Tibial artery (tissue), 4 donors: ENCODE measurements around the gene EFEMP1.
A peak's percentile ranks its signal among the peaks of the same experiment; 100 is the strongest.

Source experiments
- DNase-seq, 2 donors: peaks; one replicate each; pipeline ENCODE4 v3.0.0-alpha.2; 2019
- H3K27ac ChIP-seq, 2 donors: fragments of 200-600 bp; sonication (generic) in 1 of 2; 1 replicate in 1 of 2; 2 replicates in 1 of 2; pipeline ENCODE4 v1.5.1; 2018 to 2019; ENCODE audit warnings: mild to moderate bottlenecking in 1 of 2
- H3K27me3 ChIP-seq, 2 donors: fragments of 200-600 bp; sonication (generic) in 1 of 2; one replicate each; pipeline versions ENCODE4 v1.5.1 to v1.6.0; 2016 to 2019
- H3K36me3 ChIP-seq, 3 donors: fragments of 200-600 bp; sonication (generic) in 2 of 3; one replicate each; pipeline ENCODE4 v1.5.1; 2016 to 2019; ENCODE audit warnings: mild to moderate bottlenecking in 2 of 3
- H3K4me1 ChIP-seq, 4 donors: fragments of 200-600 bp; sonication (generic) in 2 of 4; 1 replicate in 3 of 4; 2 replicates in 1 of 4; pipeline ENCODE4 v1.5.1; 2016 to 2019
- H3K4me3 ChIP-seq, 2 donors: fragments of 200-600 bp; sonication (generic) in 1 of 2; 1 replicate in 1 of 2; 2 replicates in 1 of 2; pipeline ENCODE4 v1.5.1; 2018 to 2019; ENCODE audit warnings: mild to moderate bottlenecking in 2 of 2
- H3K9me3 ChIP-seq, 3 donors: fragments of 200-600 bp; sonication (generic) in 1 of 3; one replicate each; pipeline ENCODE4 v1.5.1; 2016 to 2019
- intact Hi-C: fragments of 100-400 bp; cut with DNase I; formaldehyde crosslinking; loops from one replicate; pipeline ENCODE4 v1.15.0; 2023; ENCODE audit warnings: low total_unique reads
- TF ChIP-seq, protein P1 (sequence below), 2 experiments: fragments of 200-600 bp in 1 of 2; fragments of 450-650 bp in 1 of 2; IDR thresholded peaks; one replicate each; pipeline ENCODE4 v1.5.1; 2017 to 2019; ENCODE audit warnings: antibody characterized with exemption in 2 of 2, mild to moderate bottlenecking in 1 of 2, moderate library complexity in 1 of 2

Gene EFEMP1

DNA sequence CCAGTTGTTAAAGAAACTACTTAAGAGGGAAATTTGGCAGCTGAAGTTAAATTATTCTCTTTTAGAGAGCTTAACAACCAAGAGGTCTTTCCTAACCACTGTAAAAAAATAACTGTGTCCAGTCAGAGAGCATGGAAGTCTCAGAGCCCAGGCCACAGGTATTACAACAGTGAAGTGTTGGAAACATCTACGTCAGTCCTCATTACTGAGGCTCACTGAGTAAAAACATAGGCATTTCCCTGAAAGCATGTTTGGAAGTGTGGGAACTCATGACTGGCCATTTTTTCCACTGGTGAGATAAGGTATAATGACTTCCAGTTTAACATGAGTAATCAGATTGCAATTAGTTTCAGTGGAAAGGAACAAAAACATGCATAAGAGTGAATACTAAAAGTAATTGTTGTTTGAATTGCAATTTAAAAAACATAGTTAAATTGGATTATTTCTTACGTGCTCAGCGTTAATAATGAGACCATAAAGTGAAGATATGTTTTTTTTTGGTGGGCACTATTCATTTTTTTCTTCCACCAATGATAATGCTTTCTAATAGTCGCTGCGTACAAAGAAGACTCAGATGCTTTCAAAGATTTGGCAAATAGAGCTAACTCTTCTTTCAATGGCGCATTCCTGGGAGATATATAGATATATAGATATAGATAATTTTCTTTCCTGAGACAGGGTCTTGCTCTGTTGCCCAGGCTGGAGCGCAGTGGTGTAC is 60.8 kb downstream of the EFEMP1 start:
- Histone ChIP-seq H3K36me3 (peaks cover 0 to 8% (median 3%) of the 10 kb centered on the region in 3 donors), H3K4me1 (peaks cover 0 to 71% (median 33%) of the 10 kb centered on the region in 4 donors), H3K9me3 (no peaks in the 10 kb centered on the region), H3K4me3 (no peak overlapping the region), H3K27me3 (no peaks in the 10 kb centered on the region), H3K27ac (peak overlapping the region; percentile 70 to 80)
- intact Hi-C loops: no loop called here
- TF ChIP-seq, protein P1, sequence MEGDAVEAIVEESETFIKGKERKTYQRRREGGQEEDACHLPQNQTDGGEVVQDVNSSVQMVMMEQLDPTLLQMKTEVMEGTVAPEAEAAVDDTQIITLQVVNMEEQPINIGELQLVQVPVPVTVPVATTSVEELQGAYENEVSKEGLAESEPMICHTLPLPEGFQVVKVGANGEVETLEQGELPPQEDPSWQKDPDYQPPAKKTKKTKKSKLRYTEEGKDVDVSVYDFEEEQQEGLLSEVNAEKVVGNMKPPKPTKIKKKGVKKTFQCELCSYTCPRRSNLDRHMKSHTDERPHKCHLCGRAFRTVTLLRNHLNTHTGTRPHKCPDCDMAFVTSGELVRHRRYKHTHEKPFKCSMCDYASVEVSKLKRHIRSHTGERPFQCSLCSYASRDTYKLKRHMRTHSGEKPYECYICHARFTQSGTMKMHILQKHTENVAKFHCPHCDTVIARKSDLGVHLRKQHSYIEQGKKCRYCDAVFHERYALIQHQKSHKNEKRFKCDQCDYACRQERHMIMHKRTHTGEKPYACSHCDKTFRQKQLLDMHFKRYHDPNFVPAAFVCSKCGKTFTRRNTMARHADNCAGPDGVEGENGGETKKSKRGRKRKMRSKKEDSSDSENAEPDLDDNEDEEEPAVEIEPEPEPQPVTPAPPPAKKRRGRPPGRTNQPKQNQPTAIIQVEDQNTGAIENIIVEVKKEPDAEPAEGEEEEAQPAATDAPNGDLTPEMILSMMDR (IDR thresholded peaks at IDR 0.05): no peak
- peak; percentile 79 to 81 for DNase-seq

DNA sequence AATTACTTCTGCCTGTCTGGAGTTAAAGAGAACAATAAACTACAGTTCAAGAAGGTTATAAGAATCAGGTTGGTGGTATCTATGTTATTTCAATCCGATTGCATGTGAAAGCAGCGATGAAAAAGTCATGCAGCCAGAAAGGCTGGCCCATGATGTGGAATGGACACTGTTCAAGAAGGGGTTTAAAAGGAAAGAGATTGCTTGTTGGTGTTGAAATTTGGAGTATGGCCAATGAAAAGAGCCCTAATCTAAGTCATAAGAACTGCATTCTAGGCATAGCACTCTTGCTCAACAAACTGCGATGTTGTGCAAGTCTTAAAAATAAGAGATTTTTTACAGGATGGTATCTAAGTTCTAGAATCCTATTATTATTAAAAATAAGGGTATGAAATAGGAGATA is 61.3 kb downstream of the EFEMP1 start:
- DNase-seq: peak; percentile 71 to 79
- Histone ChIP-seq H3K4me1 (peaks cover 0 to 72% (median 34%) of the 10 kb centered on the region in 4 donors), H3K4me3 (no peak overlapping the region), H3K27me3 (no peaks in the 10 kb centered on the region), H3K27ac (peak overlapping the region; percentile 70 to 80), H3K36me3 (peaks cover 0 to 8% (median 0%) of the 10 kb centered on the region in 3 donors), H3K9me3 (no peaks in the 10 kb centered on the region)
- intact Hi-C loops: no loop called here
- TF ChIP-seq, protein P1 (IDR thresholded peaks at IDR 0.05): no peak

DNA sequence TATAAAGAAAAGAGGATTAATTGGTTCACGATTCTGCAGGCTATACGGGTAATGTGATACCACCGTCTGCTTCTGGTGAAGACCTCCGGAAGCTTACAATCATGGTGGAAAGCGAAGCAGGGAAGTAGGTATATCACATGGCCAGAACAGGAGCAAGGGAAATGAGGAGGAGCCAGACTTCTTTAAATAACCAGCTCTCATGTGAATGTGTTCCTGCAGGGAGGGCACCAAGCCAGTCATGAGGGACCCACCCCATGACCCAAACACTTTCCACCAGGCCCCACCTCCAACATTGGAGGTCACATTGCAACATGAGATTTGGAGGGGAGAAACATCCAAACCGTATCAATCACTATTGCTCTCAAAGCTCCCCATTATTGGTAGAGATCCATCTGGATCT is 61.8 kb downstream of the EFEMP1 start:
- TF ChIP-seq, protein P1 (IDR thresholded peaks at IDR 0.05): no peak
- Histone ChIP-seq H3K4me1 (peaks cover 0 to 77% (median 39%) of the 10 kb centered on the region in 4 donors), H3K4me3 (no peak overlapping the region), H3K9me3 (no peaks in the 10 kb centered on the region), H3K27me3 (no peaks in the 10 kb centered on the region), H3K36me3 (peaks cover 0 to 5% (median 0%) of the 10 kb centered on the region in 3 donors), H3K27ac (peak overlapping the region; percentile 70 to 80)
- peak; percentile 60 to 76 for DNase-seq
- intact Hi-C loops: no loop called here

DNA sequence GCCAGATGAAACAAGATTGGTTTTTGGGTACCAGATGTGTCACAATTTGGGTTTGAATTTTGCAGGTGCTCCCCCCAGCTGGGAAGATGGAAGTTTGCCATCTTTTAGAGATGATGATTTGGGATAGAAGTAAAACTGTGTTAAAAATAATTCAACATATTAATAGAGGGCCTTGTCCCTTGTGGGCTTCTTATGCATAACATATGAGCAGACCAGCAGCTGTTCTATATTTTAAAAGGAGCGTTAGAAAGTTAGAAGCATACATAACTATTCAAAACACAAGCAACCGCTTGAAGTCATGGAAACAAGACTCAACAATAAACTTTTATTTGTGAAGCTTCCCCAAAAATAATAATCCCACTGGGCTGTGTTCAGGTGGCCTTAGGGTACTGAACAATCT is 62.8 kb downstream of the EFEMP1 start:
- peak overlapping the region; percentile 70 to 80 for H3K27ac ChIP-seq
- intact Hi-C loops: no loop called here
- TF ChIP-seq, protein P1 (IDR thresholded peaks at IDR 0.05): no peak
- H3K36me3 ChIP-seq: no peaks in the 10 kb centered on the region
- no peak for DNase-seq
- no peaks in the 10 kb centered on the region for H3K27me3 ChIP-seq
- H3K4me3 ChIP-seq: no peak overlapping the region
- H3K4me1 ChIP-seq: peaks cover 0 to 76% (median 41%) of the 10 kb centered on the region in 4 donors
- H3K9me3 ChIP-seq: no peaks in the 10 kb centered on the region

DNA sequence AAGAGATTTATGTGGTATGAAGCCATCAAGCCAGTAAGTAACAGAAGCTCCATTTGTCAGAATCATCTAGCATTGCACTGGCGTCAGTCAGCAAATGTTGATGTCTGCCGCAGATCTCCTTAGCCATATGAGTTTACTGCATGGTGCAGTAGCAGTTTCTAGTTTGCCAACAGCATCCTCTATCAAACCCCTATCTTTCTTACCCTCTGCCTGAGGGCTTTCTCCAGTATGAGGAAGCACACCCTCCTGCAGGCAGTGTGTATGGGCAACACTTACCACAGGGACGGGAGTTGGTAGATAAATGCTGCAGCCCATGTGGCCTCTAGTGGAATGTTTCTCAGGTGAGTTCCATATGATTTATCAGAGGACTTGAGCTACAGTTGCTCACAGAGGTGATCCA is 63.7 kb downstream of the EFEMP1 start:
- DNase-seq: no peak
- TF ChIP-seq, protein P1 (IDR thresholded peaks at IDR 0.05): no peak
- intact Hi-C loops: no loop called here

More for the DNA sequence above, 63.7 kb downstream of the EFEMP1 start:
- no peaks in the 10 kb centered on the region for H3K27me3 ChIP-seq
- H3K9me3 ChIP-seq: no peaks in the 10 kb centered on the region
- no peaks in the 10 kb centered on the region for H3K36me3 ChIP-seq
- H3K4me3 ChIP-seq: no peak overlapping the region
- peak overlapping the region in 1 of 2 donors; percentile 70 for H3K27ac ChIP-seq
- H3K4me1 ChIP-seq: peaks cover 0 to 71% (median 36%) of the 10 kb centered on the region in 4 donors
